HuH-7.5 (cell line): ENCODE data around the gene SRPRA.

Experiments used
- DNase-seq: peaks from one replicate; pipeline ENCODE4 v3.0.0; 2011; ENCODE audit warnings: low spot score

SRPRA gene

GRCh38 chr11:126229858-126230540, 38.7 kb downstream of the SRPRA start:
- no peak for DNase-seq

- DNase-seq: no peak
Measured at GRCh38 chr11:126226334-126227084, 42.2 kb downstream of the SRPRA start.

GRCh38 chr11:126225295-126225665, 43.4 kb downstream of the SRPRA start:
- no peak for DNase-seq

- no peak for DNase-seq
Measured at GRCh38 chr11:126224647-126225294, 43.9 kb downstream of the SRPRA start.

- DNase-seq: no peak
Measured at GRCh38 chr11:126219547-126219946, 49.1 kb downstream of the SRPRA start.

GRCh38 chr11:126217491-126217890, 51.2 kb downstream of the SRPRA start:
- DNase-seq: no peak

GRCh38 chr11:126216526-126217305, 52.0 kb downstream of the SRPRA start:
- no peak for DNase-seq

- no peak for DNase-seq
Measured at GRCh38 chr11:126214841-126215240, 53.9 kb downstream of the SRPRA start.

- DNase-seq: no peak
Measured at GRCh38 chr11:126214441-126214840, 54.3 kb downstream of the SRPRA start.
